GM10266 (cell line): ENCODE data around the gene MAN2A2.

Experiments used
- DNase-seq: peaks from one replicate; pipeline ENCODE4 v3.0.0; 2012; ENCODE audit errors: extremely low spot score
- TF ChIP-seq, protein P1 (sequence below): IDR thresholded peaks from 2 replicates; pipeline ENCODE4 v1.5.1; 2012; ENCODE audit warnings: mild to moderate bottlenecking, low read depth; ENCODE audit not compliant: control insufficient read depth, insufficient read depth; ENCODE audit errors: missing control alignments

The MAN2A2 gene

DNA sequence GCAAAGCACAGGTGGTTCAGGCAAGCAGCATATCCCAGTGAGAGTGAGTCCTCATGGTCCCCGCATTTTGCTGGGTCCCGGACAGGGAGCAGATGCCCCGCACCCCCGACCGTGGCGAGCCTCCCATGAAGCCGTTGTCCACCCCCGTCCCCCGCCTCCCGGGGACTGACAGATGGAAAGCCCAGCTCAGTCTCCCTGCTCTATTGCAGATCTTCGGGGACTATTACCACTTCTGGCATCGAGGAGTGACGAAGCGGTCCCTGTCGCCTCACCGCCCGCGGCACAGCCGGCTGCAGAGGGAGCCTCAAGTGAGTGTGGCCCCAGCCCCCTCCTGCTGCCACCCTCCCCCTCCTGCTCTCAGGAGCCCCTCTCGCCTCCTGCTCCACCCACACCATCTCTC, 27.1 kb upstream of the MAN2A2 start:
- TF ChIP-seq, protein P1, sequence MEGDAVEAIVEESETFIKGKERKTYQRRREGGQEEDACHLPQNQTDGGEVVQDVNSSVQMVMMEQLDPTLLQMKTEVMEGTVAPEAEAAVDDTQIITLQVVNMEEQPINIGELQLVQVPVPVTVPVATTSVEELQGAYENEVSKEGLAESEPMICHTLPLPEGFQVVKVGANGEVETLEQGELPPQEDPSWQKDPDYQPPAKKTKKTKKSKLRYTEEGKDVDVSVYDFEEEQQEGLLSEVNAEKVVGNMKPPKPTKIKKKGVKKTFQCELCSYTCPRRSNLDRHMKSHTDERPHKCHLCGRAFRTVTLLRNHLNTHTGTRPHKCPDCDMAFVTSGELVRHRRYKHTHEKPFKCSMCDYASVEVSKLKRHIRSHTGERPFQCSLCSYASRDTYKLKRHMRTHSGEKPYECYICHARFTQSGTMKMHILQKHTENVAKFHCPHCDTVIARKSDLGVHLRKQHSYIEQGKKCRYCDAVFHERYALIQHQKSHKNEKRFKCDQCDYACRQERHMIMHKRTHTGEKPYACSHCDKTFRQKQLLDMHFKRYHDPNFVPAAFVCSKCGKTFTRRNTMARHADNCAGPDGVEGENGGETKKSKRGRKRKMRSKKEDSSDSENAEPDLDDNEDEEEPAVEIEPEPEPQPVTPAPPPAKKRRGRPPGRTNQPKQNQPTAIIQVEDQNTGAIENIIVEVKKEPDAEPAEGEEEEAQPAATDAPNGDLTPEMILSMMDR: no peak
- DNase-seq: no peak

- TF ChIP-seq, protein P1: no peak
- no peak for DNase-seq
Observed at GRCh38 chr15:90876512-90877170, 26.5 kb upstream of the MAN2A2 start.

GRCh38 chr15:90877315-90877714, 25.8 kb upstream of the MAN2A2 start:
- TF ChIP-seq, protein P1: no peak
- DNase-seq: no peak

DNA sequence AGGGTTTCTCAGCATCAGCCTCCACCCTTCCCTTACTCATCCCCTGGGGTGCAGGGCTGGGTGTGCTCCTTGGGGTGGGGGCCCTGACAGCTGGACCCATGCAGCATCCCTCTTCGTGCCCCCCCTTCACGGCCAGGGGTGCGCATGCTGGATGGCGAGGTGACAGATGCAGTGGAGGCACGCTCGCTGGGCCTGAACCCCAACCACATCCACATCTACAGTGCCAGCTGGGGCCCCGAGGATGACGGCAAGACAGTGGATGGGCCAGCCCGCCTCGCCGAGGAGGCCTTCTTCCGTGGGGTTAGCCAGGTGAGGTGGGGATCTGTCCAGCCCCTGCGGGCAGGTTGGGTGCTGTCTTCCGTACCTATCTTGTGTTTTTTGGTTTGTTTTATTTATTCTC, 25.1 kb upstream of the MAN2A2 start:
- DNase-seq: no peak
- TF ChIP-seq, protein P1: no peak

- TF ChIP-seq, protein P1: no peak
- DNase-seq: no peak
Observed at GRCh38 chr15:90878660-90879059, 24.4 kb upstream of the MAN2A2 start.

GRCh38 chr15:90879730-90880366, 23.3 kb upstream of the MAN2A2 start:
- TF ChIP-seq, protein P1: no peak
- DNase-seq: no peak

- TF ChIP-seq, protein P1: no peak
- DNase-seq: no peak
Observed at GRCh38 chr15:90880381-90881145, 22.5 kb upstream of the MAN2A2 start.
